ENCODE measurements around the gene CAST.

CAST gene

DNA sequence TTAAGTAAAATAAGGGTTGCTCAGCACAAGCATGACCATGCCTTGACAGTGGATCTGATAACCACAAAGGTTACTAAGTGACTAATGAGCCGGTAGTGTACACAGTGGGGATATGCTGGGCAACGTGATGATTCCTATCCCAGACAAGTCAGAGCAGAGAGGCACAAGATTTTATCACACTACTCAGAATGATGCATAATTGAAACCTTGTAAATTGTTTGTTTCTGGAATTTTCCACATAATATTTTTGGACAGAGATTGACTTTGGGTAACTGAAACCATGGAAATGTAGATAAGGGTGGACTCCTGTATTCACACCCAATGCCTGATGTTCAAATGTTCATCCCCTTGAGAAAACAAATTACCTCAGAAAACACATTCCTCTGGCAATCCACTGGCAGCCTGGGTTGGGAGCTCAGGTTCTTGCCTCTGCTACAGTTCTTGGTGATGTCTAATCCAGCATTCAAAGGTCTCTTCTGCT lies 161.8 kb downstream of the CAST start:
- no peak for DNase-seq
